Dedifferentiated amniotic fluid mesenchymal stem cell (primary cell): ENCODE data around the gene GOLGB1.
"Not testable (repeated sequence)": the region's sequence is repeated elsewhere in the genome, so short reads cannot be mapped to it uniquely, and the experiment has no call there.

Experiments used
- DNase-seq: peaks from one replicate; pipeline ENCODE4 v3.0.0-alpha.2; 2016; ENCODE audit errors: extremely low spot score

The GOLGB1 gene

DNA sequence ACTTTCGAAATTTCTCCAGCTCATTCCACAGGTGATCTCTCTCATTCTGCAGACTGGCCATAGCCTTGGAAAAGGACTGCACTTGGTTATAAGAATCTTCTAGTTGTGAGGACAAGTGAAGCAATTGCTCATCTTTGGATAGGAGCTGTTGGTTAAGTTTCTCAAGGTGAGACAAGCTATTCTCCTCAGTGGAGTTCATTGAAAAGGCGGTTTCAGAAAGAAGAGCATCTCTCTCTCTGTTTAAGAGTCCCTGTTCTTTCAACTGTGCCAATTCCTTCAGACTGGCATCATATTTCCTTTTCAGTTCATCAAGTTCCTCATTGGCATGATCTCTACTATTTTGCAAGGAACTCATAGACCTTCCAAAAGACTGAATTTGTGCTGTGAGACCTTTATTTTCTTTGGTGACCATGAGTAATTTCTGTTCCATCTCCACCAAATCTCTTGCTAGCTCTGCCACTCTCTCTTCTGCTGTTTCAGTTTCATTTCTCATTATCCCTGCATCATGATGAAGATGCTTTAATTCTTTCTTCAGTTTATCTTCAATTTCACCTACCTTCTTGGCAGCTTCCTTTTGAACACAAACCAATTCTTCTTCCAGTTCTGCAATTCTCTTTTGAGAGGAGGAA is 58.6 kb downstream of the GOLGB1 start:
- no peak for DNase-seq

DNA sequence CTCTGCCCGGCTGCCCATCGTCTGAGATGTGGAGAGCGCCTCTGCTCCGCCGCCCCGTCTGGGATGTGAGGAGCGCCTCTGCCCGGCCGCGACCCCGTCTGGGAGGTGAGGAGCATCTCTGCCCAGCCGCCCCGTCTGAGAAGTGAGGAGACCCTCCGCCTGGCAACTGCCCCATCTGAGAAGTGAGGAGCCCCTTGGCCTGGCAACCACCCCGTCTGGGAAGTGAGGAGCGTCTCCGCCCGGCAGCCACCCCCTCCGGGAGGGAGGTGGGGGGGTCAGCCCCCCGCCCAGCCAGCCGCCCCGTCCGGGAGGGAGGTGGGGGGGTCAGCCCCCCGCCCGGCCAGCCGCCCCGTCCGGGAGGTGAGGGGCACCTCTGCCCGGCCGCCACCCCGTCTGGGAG is 60.8 kb downstream of the GOLGB1 start:
- DNase-seq, result not testable (repeated sequence)

DNA sequence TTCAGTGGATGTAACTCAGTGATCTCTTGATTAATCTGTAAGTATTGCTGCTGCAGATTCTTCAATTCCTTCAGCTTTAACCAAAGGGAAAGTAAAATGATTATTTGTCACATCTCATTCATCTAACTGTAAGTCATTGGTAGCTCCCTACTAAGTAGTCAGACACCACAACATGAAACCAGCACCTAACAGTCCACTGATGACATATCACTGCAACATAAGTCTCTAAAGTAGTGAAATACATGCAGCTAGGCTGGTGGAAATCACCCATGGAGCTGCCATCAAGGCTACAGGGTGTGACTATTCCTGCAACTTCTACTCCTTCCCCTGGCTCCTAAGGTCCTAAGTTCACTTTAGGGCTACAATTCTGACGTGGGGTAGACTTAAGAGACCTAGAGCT is 67.7 kb downstream of the GOLGB1 start:
- no peak for DNase-seq

DNA sequence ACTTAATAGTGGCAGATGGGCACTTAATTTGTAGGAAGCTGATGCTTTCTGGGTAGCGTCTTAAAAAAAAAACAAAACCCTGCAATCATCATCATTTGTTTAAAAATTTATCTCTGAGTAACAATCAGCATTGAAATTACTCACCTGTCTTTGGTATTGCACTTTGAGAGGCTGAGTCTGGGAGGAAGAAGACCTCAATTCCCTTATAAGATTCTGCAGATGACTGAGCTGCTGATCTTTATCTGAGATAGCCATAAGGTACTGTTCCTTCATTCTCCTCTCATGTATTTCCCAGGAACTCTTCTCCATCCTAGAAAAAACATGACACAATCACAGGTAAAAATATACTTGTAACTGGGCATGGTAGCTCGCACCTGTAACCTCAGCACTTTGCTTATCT is 72.4 kb downstream of the GOLGB1 start:
- DNase-seq, result no peak

DNA sequence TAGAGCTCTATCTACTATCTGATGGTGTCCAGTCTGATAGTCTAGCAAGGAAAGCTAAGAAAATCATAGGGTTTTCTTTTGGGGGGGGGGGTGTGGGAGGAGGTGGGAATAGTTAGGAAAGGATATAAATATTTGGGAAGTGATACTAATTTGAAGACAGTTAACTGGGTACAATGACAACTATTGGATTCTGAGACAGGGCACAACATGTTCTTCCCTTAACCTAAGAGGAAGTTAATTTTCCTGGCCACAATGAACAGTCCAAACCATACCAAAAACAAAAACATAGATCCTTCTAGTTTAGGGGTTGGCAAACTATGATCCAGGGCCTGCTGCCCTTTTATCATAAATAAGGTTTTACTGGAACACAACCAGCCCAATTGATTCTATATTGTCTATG is 78.9 kb downstream of the GOLGB1 start:
- no peak for DNase-seq

DNA sequence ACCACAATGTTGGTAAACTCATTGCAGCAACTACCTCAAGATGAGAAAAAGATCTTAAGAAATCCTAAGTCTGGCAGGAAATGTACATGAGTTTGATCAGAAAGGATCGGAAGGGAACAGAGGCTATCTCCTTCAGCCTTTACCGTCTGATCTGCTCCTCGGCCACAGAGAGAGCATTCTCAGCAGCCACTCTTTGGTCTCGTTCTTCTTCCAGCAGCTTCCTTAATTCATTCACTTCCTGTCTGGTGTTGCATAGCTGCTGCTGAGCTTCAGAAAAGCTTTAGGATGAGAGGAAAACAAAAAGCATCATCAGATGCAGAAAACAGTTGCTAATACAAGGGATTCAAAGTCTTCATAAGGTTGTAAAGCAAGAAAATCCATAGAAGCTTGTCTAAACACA is 82.2 kb downstream of the GOLGB1 start:
- DNase-seq, result no peak

DNA sequence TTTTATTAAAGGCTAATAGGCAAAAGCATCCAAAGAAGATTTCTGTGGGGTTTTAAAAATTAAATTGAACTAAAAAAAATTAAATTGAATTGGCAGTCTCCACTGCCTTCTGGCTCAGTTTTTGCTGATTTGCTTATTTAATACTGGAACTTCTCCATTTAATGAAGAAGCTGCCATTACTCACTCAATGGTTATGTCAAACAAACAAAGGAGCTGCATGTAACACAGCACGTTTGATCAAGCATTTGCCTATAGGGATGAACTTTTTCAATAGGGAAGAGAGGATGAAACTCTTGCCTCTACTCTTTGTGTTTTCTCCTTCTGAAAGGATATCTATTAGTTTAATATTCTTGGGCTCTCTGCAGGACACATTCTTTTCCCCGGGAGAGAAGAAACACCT is 84.1 kb downstream of the GOLGB1 start:
- no peak for DNase-seq

DNA sequence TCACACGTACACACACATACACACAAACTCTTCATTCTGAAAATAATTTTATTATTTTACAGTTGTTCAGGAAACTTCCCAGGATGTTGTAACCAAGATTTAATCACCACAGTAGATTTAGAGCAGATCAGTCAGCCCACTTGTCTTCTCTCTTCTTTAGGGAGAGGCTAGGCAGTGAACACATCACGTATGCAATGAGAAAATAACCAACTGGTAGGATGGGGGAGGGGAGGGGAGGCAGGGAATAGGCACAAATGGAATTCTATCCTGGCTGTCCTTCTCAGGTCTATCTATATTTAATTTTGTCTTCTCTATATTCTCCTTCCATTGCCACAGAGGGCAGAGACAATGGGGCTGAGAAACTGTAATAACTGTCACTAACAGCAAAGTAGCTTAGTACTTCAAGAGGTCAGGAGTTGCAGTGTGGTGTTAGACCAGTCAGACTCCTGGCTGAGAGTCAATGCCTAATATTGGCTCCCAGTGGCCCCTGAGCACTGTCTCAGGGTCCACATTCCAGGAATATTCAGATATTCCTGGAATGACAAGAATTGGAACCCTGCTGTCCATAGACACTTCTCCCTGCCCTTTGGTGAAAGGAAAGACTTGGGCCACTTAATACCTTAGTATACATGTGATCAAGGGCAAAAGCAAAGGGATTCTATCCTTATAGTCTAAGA is 86.2 kb downstream of the GOLGB1 start:
- no peak for DNase-seq

DNA sequence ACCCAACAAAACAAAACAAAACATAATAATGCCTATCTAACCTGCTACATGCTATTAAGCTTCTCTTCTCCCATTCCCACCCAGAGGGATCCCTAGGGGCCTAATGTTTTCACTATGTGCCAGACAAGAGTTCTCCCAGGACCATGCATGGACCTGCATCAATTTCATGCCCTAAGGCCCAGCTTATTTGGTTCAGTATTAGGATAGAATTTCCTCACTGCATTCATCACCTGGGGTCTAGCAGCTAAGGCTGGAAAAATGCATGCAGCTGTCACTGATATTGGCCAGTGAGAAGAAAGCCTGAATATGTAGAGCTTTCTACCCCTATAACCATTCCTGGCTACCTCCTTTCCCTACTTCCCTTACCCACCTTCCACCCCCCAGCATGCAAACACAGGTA is 86.8 kb downstream of the GOLGB1 start:
- DNase-seq, result no peak

DNA sequence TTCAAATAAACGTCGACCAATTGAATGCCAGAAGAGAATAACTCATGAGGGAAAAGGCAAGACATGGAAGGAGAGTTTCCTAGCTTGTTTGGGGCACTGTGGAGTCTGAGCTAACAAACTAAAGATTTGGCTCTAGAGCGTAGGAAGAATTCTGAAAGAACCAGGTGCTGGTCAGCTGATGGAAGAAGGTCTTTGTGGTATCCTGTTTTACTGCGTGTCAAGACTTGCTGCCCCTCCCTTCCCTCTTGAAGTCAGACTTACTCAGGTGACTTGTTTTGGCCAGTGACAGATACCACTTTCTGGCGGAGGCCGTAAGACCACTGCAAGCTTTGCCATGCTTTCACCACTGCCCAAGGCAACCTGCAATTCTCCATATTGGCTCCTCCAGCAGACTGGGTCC is 88.2 kb downstream of the GOLGB1 start:
- no peak for DNase-seq

DNA sequence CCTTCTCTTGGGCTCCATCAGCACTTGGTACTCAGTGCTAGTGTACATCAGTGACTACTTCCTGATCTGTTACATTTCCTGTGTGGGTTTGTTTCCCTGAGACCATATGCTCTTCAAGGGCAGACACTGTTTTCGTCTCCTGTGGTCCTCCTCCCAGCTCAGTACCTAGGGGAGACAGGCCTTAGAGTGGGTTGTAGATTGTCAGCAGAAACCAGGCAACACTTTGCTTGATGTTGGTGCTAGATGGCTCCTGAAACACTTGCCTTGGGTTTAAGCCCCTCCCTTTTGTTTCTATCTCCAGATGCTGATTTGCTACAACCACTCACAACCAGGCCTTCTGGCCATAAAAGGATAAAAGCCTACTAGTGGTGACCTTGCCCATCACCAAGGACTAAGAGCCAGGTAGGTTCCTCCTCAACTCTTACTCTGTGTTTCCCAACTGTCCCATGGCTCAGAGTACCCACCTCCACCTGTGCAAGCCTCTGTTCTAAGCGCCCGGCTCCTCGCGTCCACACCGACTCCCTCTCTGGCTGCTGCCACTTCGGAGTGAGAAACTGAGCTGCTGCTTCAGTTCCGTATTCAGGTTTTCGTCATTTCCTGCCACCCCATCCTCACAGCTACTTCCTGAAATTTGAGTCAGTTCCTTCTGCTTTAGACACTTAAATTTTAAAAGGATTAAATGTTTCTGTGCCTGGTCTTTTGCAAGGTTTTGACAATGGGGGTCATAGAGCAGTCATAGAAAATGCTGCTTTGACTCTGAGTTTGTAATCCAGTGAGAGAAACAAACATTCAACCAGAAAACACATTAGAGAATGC is 89.0 kb downstream of the GOLGB1 start, which contains the start of gene HCLS1:
TSS of gene HCLS1 (minus strand) at position 548 of the 816 bp plus-strand sequence. CDS start 2,556 bp downstream, outside the sequence.
- peak; percentile 42 for DNase-seq

DNA sequence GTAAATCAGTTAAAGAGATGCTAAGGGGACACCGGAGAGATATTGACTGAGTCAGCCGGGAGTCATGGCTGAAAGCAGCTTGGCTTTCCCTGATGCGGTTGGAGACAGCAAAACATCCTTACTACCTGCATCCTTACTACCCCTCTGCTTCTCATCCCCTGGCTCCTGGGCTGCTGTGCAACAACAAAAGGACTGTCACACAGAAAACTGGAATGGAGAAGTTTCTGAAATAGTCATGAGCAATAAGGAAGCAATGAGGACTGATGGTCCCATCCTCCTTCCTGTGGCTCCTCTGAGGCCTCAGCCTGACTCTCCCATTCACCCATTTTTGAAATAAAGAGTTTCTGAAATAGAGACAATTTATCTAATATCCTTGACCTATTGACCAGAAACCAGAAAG is 90.0 kb downstream of the GOLGB1 start:
- no peak for DNase-seq

DNA sequence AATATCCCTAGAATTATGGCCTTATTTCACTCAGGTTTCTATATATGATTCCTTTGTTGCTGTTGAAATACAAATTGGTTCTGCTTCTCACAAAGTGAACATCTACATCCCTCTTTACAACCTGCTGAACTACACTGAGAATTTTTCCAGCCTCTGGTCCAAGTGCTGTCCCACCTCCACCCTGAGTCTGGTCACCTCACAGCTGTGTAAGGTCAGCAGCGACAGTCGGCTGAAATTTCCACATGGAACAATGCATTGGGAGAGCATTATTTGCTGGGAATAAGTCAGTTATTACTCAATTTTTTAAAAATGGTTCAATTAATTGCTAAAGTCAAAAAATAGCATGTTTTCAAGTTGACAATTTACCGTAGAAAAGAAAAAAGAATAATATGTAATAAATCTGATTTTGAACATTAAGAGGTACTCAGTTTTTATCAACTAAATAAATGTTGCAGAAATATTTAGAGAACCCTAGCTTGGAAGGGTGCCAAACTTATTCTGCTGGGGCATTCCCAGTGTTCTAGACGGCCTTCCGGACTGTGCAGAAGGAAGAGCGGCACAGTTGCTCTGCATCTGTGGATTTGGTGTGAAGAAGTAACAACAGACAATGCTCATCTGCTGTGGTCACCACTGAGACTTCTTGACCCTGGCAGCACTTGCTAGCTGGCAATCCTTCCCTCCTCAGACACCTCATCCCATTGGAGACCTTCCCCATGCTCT is 90.7 kb downstream of the GOLGB1 start:
- DNase-seq, result no peak

DNA sequence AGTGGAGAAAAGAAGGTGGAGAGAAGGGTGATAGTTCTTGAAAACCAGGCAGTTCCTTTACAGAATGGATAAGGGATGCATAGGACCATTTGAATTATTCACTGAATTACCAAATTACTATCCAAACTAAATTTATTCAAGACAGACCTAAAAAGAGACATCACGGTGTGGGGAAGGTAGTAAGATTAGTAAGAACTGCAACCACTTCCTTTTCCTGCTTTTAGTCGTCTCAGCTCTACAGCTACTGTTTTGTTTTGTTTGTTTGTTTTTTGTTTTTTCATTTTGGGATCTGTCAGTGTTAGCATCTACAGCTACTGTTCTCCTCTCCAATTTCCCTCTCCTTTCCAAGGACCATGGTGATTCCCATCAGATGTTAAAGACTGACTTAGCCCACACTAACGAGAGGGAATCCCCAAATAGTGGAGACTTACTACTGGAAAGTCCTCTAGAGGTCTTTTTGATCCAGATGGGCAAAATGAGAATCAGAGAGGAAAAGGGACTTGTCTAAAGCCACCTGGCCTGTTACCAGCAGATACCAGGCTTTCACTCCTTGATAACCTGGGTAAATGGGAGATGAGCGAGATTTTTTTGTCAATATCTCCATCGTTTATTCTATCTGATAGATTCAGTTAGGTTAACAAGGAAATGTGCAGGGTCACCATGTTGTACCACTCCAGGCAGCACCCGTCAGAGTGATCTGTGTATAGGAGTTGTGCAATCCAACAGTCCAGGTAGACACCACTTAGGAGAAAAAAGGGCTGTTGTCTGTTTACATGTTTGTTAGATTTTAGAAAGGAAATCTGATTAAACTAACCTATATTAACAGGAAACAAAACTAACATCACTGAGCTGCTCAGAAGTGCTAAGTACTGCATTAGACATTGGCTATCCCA is 94.8 kb downstream of the GOLGB1 start:
- DNase-seq, result no peak

DNA sequence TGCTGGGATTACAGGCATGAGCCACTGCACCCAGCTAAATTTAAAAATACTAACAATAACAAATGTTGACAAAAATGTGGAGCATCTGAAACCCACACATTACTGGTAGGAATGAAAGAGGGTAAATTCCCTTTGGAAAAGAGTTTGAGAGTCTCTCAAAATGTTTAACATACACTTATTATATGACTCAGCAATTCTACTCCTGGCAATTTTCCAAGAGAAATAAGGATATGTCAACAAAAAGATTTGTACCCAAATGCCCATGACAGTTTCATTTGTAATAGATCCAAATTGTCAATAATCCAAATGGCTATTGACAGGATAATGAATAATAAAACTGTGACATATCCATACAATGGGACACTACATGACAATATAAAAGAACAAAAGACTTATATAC is 97.9 kb downstream of the GOLGB1 start:
- DNase-seq, result no peak

DNA sequence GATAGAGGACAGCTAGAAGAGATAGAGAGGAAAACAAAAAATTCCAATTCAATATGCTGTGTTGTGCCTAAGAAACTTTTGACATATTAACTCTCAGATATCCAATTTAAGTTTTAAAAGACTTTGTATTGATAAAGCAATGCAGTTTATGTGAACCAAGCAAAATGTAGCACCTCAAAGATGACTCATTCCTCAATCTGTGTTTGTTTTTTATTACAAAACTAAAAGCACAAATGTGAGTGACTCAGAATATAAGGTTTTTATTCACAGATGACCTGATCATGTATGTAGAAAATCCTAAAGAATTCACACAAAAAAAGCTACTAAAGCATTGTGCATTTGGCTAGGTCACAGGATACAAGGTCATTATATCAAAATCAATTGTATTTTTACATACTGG is 99.9 kb downstream of the GOLGB1 start:
- no peak for DNase-seq

DNA sequence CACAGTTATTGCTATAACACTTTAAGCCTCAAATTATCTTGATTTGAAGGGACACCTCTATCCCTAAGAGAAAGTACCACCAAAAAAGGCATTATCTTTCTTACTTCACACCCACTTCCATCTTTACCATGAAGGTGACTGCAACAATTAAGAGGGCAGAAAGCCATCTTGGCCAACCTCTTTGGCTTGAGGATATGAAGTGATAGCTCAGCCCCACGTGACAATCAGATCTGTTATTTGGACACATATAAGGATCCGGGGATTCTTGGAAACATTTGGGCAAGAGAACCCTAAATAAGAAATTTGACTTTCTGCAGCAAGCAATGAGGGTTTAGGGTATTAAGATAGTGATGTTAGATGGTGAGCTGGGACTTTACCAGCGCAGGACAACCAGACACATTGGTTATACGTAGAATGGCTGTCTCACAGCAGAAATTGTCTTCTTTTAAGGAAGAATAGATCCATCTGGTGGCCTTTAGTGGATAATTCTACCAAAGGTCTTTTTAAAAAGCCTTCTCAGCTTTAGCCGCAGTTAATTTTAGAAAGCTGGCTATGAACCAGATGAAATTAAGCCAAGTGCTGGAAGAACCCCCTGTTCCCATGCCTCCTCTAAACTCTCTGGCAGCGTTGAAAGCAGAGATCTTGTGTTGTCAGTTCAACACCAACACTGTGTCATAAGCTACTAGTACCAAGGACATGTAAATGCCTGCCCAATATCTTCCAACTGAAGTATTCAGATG is 101.2 kb downstream of the GOLGB1 start:
- no peak for DNase-seq

DNA sequence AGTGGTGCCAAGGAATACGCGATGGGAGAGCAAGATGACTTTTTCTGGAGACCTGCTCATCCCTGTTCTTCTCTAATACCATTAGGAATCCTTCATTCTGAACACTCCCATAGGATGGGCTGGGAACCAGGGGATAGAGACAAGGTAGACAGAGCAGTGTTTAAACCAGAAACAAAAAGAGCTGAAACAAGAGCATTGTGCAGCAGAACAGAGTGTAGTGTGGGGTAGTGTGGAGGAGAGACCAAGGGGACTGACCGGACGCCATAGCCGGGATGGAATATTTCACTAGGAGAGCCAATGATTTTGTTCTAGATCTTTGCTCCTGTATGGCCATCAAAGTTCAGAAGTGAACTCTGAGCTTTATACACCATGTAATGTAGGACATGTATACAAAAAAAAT is 104.5 kb downstream of the GOLGB1 start:
- no peak for DNase-seq

DNA sequence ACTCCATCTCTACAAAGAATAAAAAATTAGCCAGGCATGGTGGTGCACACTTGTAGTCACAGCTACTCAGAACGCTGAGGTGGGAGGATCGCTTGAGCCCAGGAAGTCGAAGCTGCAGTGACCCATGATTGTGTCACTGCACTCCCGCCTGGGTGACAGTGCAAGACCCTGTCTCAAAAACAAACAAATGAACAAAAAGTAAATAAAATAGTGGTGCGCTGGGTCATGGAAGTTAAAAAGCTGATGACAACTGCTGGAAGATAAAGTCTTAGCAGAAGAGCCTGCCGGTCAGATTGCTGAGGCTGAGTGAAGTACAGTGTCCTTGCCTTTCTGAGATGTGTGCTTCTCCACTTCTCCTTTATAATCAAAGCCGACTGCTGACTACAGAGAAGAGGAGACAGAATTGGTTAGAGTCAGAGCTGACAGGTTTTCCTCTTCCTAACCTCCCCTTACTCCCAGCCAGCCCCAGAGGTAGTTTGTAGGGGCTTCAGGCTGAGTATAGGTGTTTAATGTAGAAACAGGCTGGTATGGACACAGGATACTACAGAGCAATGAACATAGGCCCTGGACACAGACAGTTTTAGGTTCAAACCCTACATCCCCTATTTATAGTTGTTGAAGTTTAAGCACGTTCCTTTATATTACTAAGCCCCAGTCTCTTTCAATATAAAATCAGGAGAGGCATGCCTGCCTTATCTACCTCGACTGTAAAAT is 106.8 kb downstream of the GOLGB1 start:
- no peak for DNase-seq

DNA sequence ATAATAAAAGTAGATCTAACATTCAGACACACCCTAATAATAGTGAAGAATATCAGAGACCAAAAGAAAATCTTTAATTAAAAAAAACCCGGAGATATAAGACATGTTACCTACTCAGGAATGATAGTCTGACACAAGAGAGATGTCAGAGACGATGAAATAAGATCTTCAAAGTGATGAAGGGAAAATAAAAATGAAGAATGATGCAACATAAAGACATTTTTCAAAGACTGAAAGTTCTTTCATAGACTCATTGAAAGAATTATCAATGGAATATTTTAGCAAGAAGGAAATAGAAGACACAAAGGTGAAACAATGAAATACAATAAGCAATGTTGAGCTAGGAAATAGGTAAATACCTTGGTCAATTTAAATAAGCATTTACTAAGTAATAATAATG is 108.4 kb downstream of the GOLGB1 start:
- DNase-seq, result no peak
